Activated CD8-positive, alpha-beta memory T cell treated with anti-CD3 and anti-CD28 coated beads, Interleukin-2, amount 10 ng/mL, durations not matched to agents 7 days and 5 days (primary cell): Measurements from ENCODE around the gene ECEL1. TPM values are rescaled to one million over a fixed set of nuclear protein-coding genes. Genes with fewer than 3 reads are reported as not detected.
A peak's percentile ranks its signal among the peaks of the same experiment; 100 is the strongest.

Experiments
- ATAC-seq: fragments of 150-1000 bp; cut with Tn5 transposase; one replicate; pipeline ENCODE4 v1.10.0; 2021; ENCODE audit warnings: moderate library complexity
- CTCF ChIA-PET: fragments of 350-600 bp; sonication (Branson Sonifier 250); formaldehyde crosslinking; loops from one replicate; lab custom pipeline; 2021; ENCODE audit warnings: antibody characterized with exemption; lab: Charles Lee
- DNase-seq: peaks from one replicate; pipeline ENCODE4 v3.0.0-alpha.2; 2020
- H3K27ac Mint-ChIP-seq: one replicate; pipeline ENCODE4 v1.8.0; 2021; ENCODE audit warnings: mild to moderate bottlenecking, mixed read lengths
- H3K27me3 Mint-ChIP-seq: one replicate; pipeline ENCODE4 v1.8.0; 2021; ENCODE audit warnings: mixed read lengths
- H3K36me3 Mint-ChIP-seq: one replicate; pipeline ENCODE4 v1.8.0; 2021; ENCODE audit warnings: mild to moderate bottlenecking, mixed read lengths
- H3K4me1 Mint-ChIP-seq: one replicate; pipeline ENCODE4 v1.8.0; 2021; ENCODE audit warnings: mixed read lengths
- H3K4me3 Mint-ChIP-seq: one replicate; pipeline ENCODE4 v1.8.0; 2021; ENCODE audit warnings: mild to moderate bottlenecking, moderate library complexity, mixed read lengths
- H3K9me3 Mint-ChIP-seq: one replicate; pipeline ENCODE4 v1.8.0; 2022; ENCODE audit warnings: low read depth, mixed read lengths
- total RNA-seq, 2 experiments: library from RNA; stranded (reverse); gene quantifications; one replicate each; pipeline ENCODE4 v1.2.3, GENCODE V29; 2021

ECEL1 gene
- total RNA-seq, 2 experiments from 2014 or later, result 0.21 TPM; not detected in 1

- no peaks in the 10 kb centered on the region for H3K9me3 Mint-ChIP-seq
Measured at GRCh38 chr2:232526372-232526941, 38.8 kb upstream of the ECEL1 start.

GRCh38 chr2:232525791-232526371 lies 38.2 kb upstream of the ECEL1 start, which contains the start of gene CHRND:
TSS of gene CHRND (plus strand) at chr2:232526160. CDS start at chr2:232526216, 56 bp downstream.
- H3K36me3 Mint-ChIP-seq, result no peaks in the 10 kb centered on the region
- no peak within 1 kb of the TSS for H3K4me3 Mint-ChIP-seq
- H3K27ac Mint-ChIP-seq, result no peak within 1 kb of the TSS
- H3K4me1 Mint-ChIP-seq, result peaks cover 10% of the 10 kb centered on the region
- CTCF ChIA-PET, result no interaction called here
- DNase-seq (no peak), ATAC-seq (no peak)
- no peaks in the 10 kb centered on the region for H3K9me3 Mint-ChIP-seq
- H3K27me3 Mint-ChIP-seq, result peaks cover 26% of the 10 kb centered on the region

More at GRCh38 chr2:232526372-232526941, 38.8 kb upstream of the ECEL1 start:
- no peak for ATAC-seq
- Mint-ChIP-seq H3K4me1 (peaks cover 10% of the 10 kb centered on the region), H3K27ac (no peak overlapping the region), H3K27me3 (peaks cover 24% of the 10 kb centered on the region), H3K4me3 (no peak overlapping the region), H3K36me3 (no peaks in the 10 kb centered on the region)
- CTCF ChIA-PET, result no interaction called here
- DNase-seq, result no peak

DNA sequence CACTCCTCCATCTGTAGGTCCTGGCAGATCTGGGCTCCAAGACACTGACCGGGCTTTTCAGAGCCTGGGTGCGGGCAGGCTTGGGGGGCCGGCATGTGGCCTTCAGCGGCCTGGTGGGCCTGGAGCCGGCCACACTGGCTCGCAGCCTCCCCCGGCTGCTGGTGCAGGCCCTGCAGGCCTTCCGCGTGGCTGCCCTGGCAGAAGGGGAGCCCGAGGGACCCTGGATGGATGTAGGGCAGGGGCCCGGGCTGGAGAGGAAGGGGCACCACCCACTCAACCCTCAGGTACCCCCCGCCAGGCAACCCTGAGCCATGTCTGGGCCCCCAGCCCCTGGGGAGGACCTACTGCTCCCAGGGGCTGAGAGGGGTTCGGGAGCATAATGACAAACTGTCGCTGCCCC lies 37.6 kb upstream of the ECEL1 start:
- CTCF ChIA-PET, result no interaction called here
- H3K36me3 Mint-ChIP-seq, result no peaks in the 10 kb centered on the region
- no peaks in the 10 kb centered on the region for H3K9me3 Mint-ChIP-seq
- ATAC-seq (no peak), DNase-seq (no peak)
- no peak overlapping the region for H3K27ac Mint-ChIP-seq
- H3K27me3 Mint-ChIP-seq, result peaks cover 26% of the 10 kb centered on the region
- H3K4me1 Mint-ChIP-seq, result peaks cover 10% of the 10 kb centered on the region
- no peak overlapping the region for H3K4me3 Mint-ChIP-seq

- CTCF ChIA-PET, result interaction anchor here (1.1 to 6.4 kb wide), 2 partner anchors 78 to 386 kb away, joined by 3 to 34 read pairs; no protein-coding TSS in a partner anchor
- H3K9me3 Mint-ChIP-seq, result no peaks in the 10 kb centered on the region
- ATAC-seq (no peak), DNase-seq (no peak)
- H3K4me3 Mint-ChIP-seq, result no peak overlapping the region
- no peaks in the 10 kb centered on the region for H3K36me3 Mint-ChIP-seq
- H3K27ac Mint-ChIP-seq, result no peak overlapping the region
- peaks cover 10% of the 10 kb centered on the region for H3K4me1 Mint-ChIP-seq
- H3K27me3 Mint-ChIP-seq, result peaks cover 26% of the 10 kb centered on the region
Measured at GRCh38 chr2:232524771-232525170, 37.1 kb upstream of the ECEL1 start.

DNA sequence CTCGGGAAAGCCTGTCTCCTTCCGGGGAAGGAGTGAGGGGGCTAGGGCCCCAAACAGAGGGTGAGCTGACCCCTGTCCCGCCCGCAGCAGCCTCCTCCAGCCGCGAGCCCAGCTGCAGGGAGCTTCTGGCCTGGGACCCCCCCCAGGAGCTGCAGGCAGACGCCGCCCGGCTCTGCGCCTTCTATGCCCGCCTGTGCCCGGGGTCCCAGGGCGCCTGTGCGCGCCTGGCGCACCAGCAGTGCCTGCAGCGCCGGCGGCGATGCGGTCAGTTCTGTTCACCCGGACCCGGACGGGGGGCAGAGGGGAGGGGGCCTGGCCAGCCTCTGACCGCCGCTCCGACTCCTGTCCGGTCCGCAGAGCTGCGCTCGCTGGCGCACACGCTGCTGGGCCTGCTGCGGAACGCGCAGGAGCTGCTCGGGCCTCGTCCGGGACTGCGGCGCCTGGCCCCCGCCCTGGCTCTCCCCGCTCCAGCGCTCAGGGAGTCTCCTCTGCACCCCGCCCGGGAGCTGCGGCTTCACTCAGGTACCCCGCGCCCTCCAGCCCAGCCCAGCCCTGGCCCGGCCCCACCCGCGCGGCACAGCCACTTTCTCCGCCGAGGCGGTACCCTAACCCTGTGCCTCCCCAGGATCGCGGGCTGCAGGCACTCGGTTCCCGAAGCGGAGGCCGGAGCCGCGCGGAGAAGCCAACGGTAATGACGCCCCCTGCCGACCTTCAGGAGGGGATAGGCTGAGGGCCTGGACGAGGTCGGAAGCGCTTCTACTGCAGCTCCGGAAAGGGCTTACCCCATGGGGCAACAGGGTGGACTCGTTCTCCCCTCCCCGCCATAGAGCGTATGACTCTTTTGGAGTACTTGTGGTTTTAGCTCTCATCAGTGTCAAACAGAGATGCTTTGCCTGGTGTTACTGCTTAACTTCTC lies 36.3 kb upstream of the ECEL1 start:
- no peaks in the 10 kb centered on the region for H3K36me3 Mint-ChIP-seq
- H3K27ac Mint-ChIP-seq, result no peak overlapping the region
- ATAC-seq, result peak; percentile 26
- H3K9me3 Mint-ChIP-seq, result no peaks in the 10 kb centered on the region
- no peak for DNase-seq
- CTCF ChIA-PET, result interaction anchor here (0.8 to 6.4 kb wide), 6 partner anchors 9 to 385 kb away, joined by 3 to 34 read pairs (median 4); no protein-coding TSS in a partner anchor
- peaks cover 6% of the 10 kb centered on the region for H3K4me1 Mint-ChIP-seq
- no peak overlapping the region for H3K4me3 Mint-ChIP-seq
- H3K27me3 Mint-ChIP-seq, result peaks cover 26% of the 10 kb centered on the region

GRCh38 chr2:232523402-232523681 lies 35.7 kb upstream of the ECEL1 start:
- H3K27ac Mint-ChIP-seq, result no peak overlapping the region
- H3K9me3 Mint-ChIP-seq, result no peaks in the 10 kb centered on the region
- ATAC-seq (no peak), DNase-seq (no peak)
- H3K36me3 Mint-ChIP-seq, result no peaks in the 10 kb centered on the region
- no peak overlapping the region for H3K4me3 Mint-ChIP-seq
- H3K27me3 Mint-ChIP-seq, result peaks cover 24% of the 10 kb centered on the region
- peaks cover 2% of the 10 kb centered on the region for H3K4me1 Mint-ChIP-seq
- CTCF ChIA-PET, result interaction anchor here (0.8 to 6.4 kb wide), 5 partner anchors 8 to 79 kb away, joined by 3 to 34 read pairs (median 4); no protein-coding TSS in a partner anchor

GRCh38 chr2:232522623-232523401 lies 35.2 kb upstream of the ECEL1 start:
- DNase-seq, result no peak
- Mint-ChIP-seq H3K4me3 (no peak overlapping the region), H3K9me3 (no peaks in the 10 kb centered on the region), H3K27ac (no peak overlapping the region), H3K4me1 (peaks cover 2% of the 10 kb centered on the region), H3K36me3 (no peaks in the 10 kb centered on the region), H3K27me3 (peaks cover 24% of the 10 kb centered on the region)
- no peak for ATAC-seq
- CTCF ChIA-PET, result interaction anchor here (0.6 to 6.4 kb wide), 12 partner anchors 8 to 598 kb away, joined by 3 to 34 read pairs (median 4); no protein-coding TSS in a partner anchor

DNA sequence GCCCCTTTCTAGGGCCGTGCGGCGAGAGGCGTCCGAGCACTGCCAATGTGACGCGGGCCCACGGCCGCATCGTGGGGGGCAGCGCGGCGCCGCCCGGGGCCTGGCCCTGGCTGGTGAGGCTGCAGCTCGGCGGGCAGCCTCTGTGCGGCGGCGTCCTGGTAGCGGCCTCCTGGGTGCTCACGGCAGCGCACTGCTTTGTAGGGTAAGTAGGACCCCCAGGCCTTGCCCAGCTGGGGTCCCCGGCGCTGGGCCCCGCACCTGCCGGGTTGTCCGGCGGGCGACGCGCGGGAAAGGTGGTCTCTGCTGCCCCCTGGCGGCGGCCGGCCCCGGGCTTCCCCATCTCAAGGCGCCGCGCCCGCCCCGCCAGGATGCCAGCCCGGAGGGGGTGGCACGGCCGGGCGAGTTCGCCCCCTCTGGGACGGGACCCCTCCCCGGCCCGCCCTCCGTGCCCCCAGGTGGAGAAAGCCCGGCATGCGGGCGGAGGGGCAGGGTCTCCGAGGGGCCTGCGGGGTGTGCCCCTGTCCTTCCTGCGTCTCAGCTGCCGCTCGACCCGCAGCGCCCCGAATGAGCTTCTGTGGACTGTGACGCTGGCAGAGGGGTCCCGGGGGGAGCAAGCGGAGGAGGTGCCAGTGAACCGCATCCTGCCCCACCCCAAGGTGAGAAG lies 34.5 kb upstream of the ECEL1 start:
- Mint-ChIP-seq H3K9me3 (no peaks in the 10 kb centered on the region), H3K36me3 (no peaks in the 10 kb centered on the region), H3K4me3 (no peak overlapping the region)

GRCh38 chr2:232521098-232521497 lies 33.5 kb upstream of the ECEL1 start:
- Mint-ChIP-seq H3K36me3 (no peaks in the 10 kb centered on the region), H3K4me3 (no peak overlapping the region), H3K27ac (no peak overlapping the region), H3K4me1 (peaks cover 2% of the 10 kb centered on the region), H3K27me3 (peaks cover 21% of the 10 kb centered on the region), H3K9me3 (no peaks in the 10 kb centered on the region)
- ATAC-seq (no peak), DNase-seq (no peak)
- CTCF ChIA-PET, result interaction anchor here (0.9 to 6.4 kb wide), 5 partner anchors 74 to 148 kb away, joined by 3 to 34 read pairs (median 6); no protein-coding TSS in a partner anchor

More for the DNA sequence above, 34.5 kb upstream of the ECEL1 start:
- Mint-ChIP-seq H3K27ac (no peak overlapping the region), H3K27me3 (peaks cover 22% of the 10 kb centered on the region), H3K4me1 (peaks cover 2% of the 10 kb centered on the region)
- CTCF ChIA-PET, result interaction anchor here (0.6 to 6.4 kb wide), 13 partner anchors 9 to 597 kb away, joined by 3 to 34 read pairs (median 4); no protein-coding TSS in a partner anchor
- peak; percentile 62 for DNase-seq
- ATAC-seq, result peak; percentile 82

GRCh38 chr2:232520489-232520888 lies 32.9 kb upstream of the ECEL1 start:
- Mint-ChIP-seq H3K36me3 (no peaks in the 10 kb centered on the region), H3K4me1 (peaks cover 2% of the 10 kb centered on the region), H3K27me3 (peaks cover 18% of the 10 kb centered on the region), H3K27ac (no peak overlapping the region), H3K4me3 (no peak overlapping the region), H3K9me3 (no peaks in the 10 kb centered on the region)
- CTCF ChIA-PET, result interaction anchor here (1.6 to 6.4 kb wide), 3 partner anchors 73 to 86 kb away, joined by 5 to 34 read pairs (median 16); no protein-coding TSS in a partner anchor
- ATAC-seq (no peak), DNase-seq (no peak)

GRCh38 chr2:232519581-232520438 lies 32.2 kb upstream of the ECEL1 start, which contains the start of gene PRSS56:
TSS of gene PRSS56 (plus strand) at chr2:232520388. CDS start at chr2:232520599, 211 bp downstream.
- H3K36me3 Mint-ChIP-seq, result no peaks in the 10 kb centered on the region
- H3K27ac Mint-ChIP-seq, result no peak within 1 kb of the TSS
- DNase-seq (no peak), ATAC-seq (no peak)
- no peak within 1 kb of the TSS for H3K4me3 Mint-ChIP-seq
- H3K27me3 Mint-ChIP-seq, result peaks cover 18% of the 10 kb centered on the region
- no peaks in the 10 kb centered on the region for H3K9me3 Mint-ChIP-seq
- H3K4me1 Mint-ChIP-seq, result peaks cover 2% of the 10 kb centered on the region
- CTCF ChIA-PET, result interaction anchor here (6.4 kb wide), 1 partner anchor 73 kb away, joined by 34 read pairs; no protein-coding TSS in a partner anchor
